Measurements from ENCODE around the gene MED26.

The MED26 gene

GRCh38 chr19:16584248-16585093 lies 43.5 kb downstream of the MED26 start:
- Mint-ChIP-seq H3K4me1 (ENCODE audit: low read depth) (peaks cover 87% of the 10 kb centered on the region), H3K9me3 (no peaks in the 10 kb centered on the region), H3K27me3 (no peaks in the 10 kb centered on the region), H3K36me3 (ENCODE audit: low read depth) (peaks cover 48% of the 10 kb centered on the region), H3K27ac (peak overlapping the region; percentile 91), H3K4me3 (peak overlapping the region; percentile 84)
- peak; percentile 86 for DNase-seq

- DNase-seq = no peak
- H3K9me3 Mint-ChIP-seq = no peaks in the 10 kb centered on the region
- peaks cover 79% of the 10 kb centered on the region for H3K4me1 Mint-ChIP-seq (ENCODE audit: low read depth)
- peak overlapping the region; percentile 91 for H3K27ac Mint-ChIP-seq
- H3K4me3 Mint-ChIP-seq = no peak overlapping the region
- H3K27me3 Mint-ChIP-seq = no peaks in the 10 kb centered on the region
- H3K36me3 Mint-ChIP-seq (ENCODE audit: low read depth) = peaks cover 62% of the 10 kb centered on the region
Measured at GRCh38 chr19:16582486-16583261, 45.3 kb downstream of the MED26 start.

GRCh38 chr19:16581971-16582343 lies 46.0 kb downstream of the MED26 start:
- H3K4me1 Mint-ChIP-seq (ENCODE audit: low read depth) = peaks cover 74% of the 10 kb centered on the region

GRCh38 chr19:16581145-16581970 lies 46.6 kb downstream of the MED26 start:
- Mint-ChIP-seq H3K4me1 (ENCODE audit: low read depth) (peaks cover 69% of the 10 kb centered on the region), H3K27ac (peak overlapping the region; percentile 91)

More at GRCh38 chr19:16581971-16582343, 46.0 kb downstream of the MED26 start:
- Mint-ChIP-seq H3K4me3 (no peak overlapping the region), H3K27ac (peak overlapping the region; percentile 91), H3K9me3 (no peaks in the 10 kb centered on the region), H3K27me3 (no peaks in the 10 kb centered on the region), H3K36me3 (ENCODE audit: low read depth) (peaks cover 66% of the 10 kb centered on the region)
- no peak for DNase-seq

GRCh38 chr19:16579381-16579780 lies 48.6 kb downstream of the MED26 start:
- DNase-seq = no peak
- H3K9me3 Mint-ChIP-seq = no peaks in the 10 kb centered on the region
- H3K27ac Mint-ChIP-seq = peak overlapping the region; percentile 86
- peaks cover 68% of the 10 kb centered on the region for H3K36me3 Mint-ChIP-seq (ENCODE audit: low read depth)
- H3K4me3 Mint-ChIP-seq = no peak overlapping the region
- H3K27me3 Mint-ChIP-seq = no peaks in the 10 kb centered on the region
- H3K4me1 Mint-ChIP-seq (ENCODE audit: low read depth) = peaks cover 67% of the 10 kb centered on the region

More at GRCh38 chr19:16581145-16581970, 46.6 kb downstream of the MED26 start:
- H3K36me3 Mint-ChIP-seq (ENCODE audit: low read depth) = peaks cover 69% of the 10 kb centered on the region
- H3K9me3 Mint-ChIP-seq = no peaks in the 10 kb centered on the region
- H3K4me3 Mint-ChIP-seq = no peak overlapping the region
- DNase-seq = no peak
- H3K27me3 Mint-ChIP-seq = no peaks in the 10 kb centered on the region

GRCh38 chr19:16577531-16577985 lies 50.4 kb downstream of the MED26 start:
- H3K9me3 Mint-ChIP-seq = no peaks in the 10 kb centered on the region
- H3K4me3 Mint-ChIP-seq = no peak overlapping the region
- DNase-seq = no peak
- peak overlapping the region; percentile 81 for H3K27ac Mint-ChIP-seq
- no peaks in the 10 kb centered on the region for H3K27me3 Mint-ChIP-seq
- peaks cover 74% of the 10 kb centered on the region for H3K36me3 Mint-ChIP-seq (ENCODE audit: low read depth)
- peaks cover 66% of the 10 kb centered on the region for H3K4me1 Mint-ChIP-seq (ENCODE audit: low read depth)

GRCh38 chr19:16576690-16577530 lies 51.1 kb downstream of the MED26 start:
- no peak for DNase-seq
- H3K27me3 Mint-ChIP-seq = no peaks in the 10 kb centered on the region
- H3K36me3 Mint-ChIP-seq (ENCODE audit: low read depth) = peaks cover 73% of the 10 kb centered on the region
- H3K27ac Mint-ChIP-seq = peak overlapping the region; percentile 27
- H3K4me3 Mint-ChIP-seq = no peak overlapping the region
- H3K9me3 Mint-ChIP-seq = no peaks in the 10 kb centered on the region
- H3K4me1 Mint-ChIP-seq (ENCODE audit: low read depth) = peaks cover 61% of the 10 kb centered on the region

- H3K4me3 Mint-ChIP-seq = no peak overlapping the region
- H3K27me3 Mint-ChIP-seq = no peaks in the 10 kb centered on the region
- no peak for DNase-seq
- H3K9me3 Mint-ChIP-seq = no peaks in the 10 kb centered on the region
- H3K27ac Mint-ChIP-seq = peak overlapping the region; percentile 97
- H3K36me3 Mint-ChIP-seq (ENCODE audit: low read depth) = peaks cover 76% of the 10 kb centered on the region
- peaks cover 64% of the 10 kb centered on the region for H3K4me1 Mint-ChIP-seq (ENCODE audit: low read depth)
Measured at GRCh38 chr19:16575861-16576689, 51.9 kb downstream of the MED26 start.

GRCh38 chr19:16575282-16575681 lies 52.7 kb downstream of the MED26 start:
- Mint-ChIP-seq H3K27ac (peak overlapping the region; percentile 97), H3K4me1 (ENCODE audit: low read depth) (peaks cover 68% of the 10 kb centered on the region), H3K9me3 (no peaks in the 10 kb centered on the region), H3K4me3 (no peak overlapping the region), H3K36me3 (ENCODE audit: low read depth) (peaks cover 75% of the 10 kb centered on the region), H3K27me3 (no peaks in the 10 kb centered on the region)
- DNase-seq = no peak

GRCh38 chr19:16573925-16574324 lies 54.1 kb downstream of the MED26 start:
- H3K9me3 Mint-ChIP-seq = no peaks in the 10 kb centered on the region
- peak overlapping the region; percentile 97 for H3K27ac Mint-ChIP-seq
- peaks cover 68% of the 10 kb centered on the region for H3K4me1 Mint-ChIP-seq (ENCODE audit: low read depth)
- no peak for DNase-seq
- H3K36me3 Mint-ChIP-seq (ENCODE audit: low read depth) = peaks cover 78% of the 10 kb centered on the region
- no peaks in the 10 kb centered on the region for H3K27me3 Mint-ChIP-seq
- peak overlapping the region; percentile 98 for H3K4me3 Mint-ChIP-seq

- H3K36me3 Mint-ChIP-seq (ENCODE audit: low read depth) = peaks cover 80% of the 10 kb centered on the region
- DNase-seq = no peak
- no peaks in the 10 kb centered on the region for H3K27me3 Mint-ChIP-seq
- H3K4me3 Mint-ChIP-seq = peak overlapping the region; percentile 98
- peak overlapping the region; percentile 97 for H3K27ac Mint-ChIP-seq
- H3K4me1 Mint-ChIP-seq (ENCODE audit: low read depth) = peaks cover 64% of the 10 kb centered on the region
- no peaks in the 10 kb centered on the region for H3K9me3 Mint-ChIP-seq
Measured at GRCh38 chr19:16573296-16573695, 54.7 kb downstream of the MED26 start.

GRCh38 chr19:16572332-16573211 lies 55.4 kb downstream of the MED26 start, which contains the start of gene SLC35E1:
Gene SLC35E1 (minus strand): TSS chr19:16572415. CDS start chr19:16572364, 51 bp downstream.
- no peaks in the 10 kb centered on the region for H3K27me3 Mint-ChIP-seq
- H3K9me3 Mint-ChIP-seq = no peaks in the 10 kb centered on the region
- H3K27ac Mint-ChIP-seq = peak within 1 kb of the TSS; percentile 97
- H3K4me1 Mint-ChIP-seq (ENCODE audit: low read depth) = peaks cover 66% of the 10 kb centered on the region
- peaks cover 80% of the 10 kb centered on the region for H3K36me3 Mint-ChIP-seq (ENCODE audit: low read depth)
- peak within 1 kb of the TSS; percentile 98 for H3K4me3 Mint-ChIP-seq
- DNase-seq = peak; percentile 94

Data from activated T-cell treated with anti-CD3 and anti-CD28 coated beads, Interleukin-2, amount 50 U/mL, for 24 hours (primary cell).